Putamen (tissue), 1 donor: ENCODE data around the gene DGCR8.

ENCODE experiments used
- DNase-seq: peaks from one replicate; pipeline ENCODE4 v3.0.0-alpha.2; 2016; ENCODE audit warnings: low spot score

The DGCR8 gene

DNA sequence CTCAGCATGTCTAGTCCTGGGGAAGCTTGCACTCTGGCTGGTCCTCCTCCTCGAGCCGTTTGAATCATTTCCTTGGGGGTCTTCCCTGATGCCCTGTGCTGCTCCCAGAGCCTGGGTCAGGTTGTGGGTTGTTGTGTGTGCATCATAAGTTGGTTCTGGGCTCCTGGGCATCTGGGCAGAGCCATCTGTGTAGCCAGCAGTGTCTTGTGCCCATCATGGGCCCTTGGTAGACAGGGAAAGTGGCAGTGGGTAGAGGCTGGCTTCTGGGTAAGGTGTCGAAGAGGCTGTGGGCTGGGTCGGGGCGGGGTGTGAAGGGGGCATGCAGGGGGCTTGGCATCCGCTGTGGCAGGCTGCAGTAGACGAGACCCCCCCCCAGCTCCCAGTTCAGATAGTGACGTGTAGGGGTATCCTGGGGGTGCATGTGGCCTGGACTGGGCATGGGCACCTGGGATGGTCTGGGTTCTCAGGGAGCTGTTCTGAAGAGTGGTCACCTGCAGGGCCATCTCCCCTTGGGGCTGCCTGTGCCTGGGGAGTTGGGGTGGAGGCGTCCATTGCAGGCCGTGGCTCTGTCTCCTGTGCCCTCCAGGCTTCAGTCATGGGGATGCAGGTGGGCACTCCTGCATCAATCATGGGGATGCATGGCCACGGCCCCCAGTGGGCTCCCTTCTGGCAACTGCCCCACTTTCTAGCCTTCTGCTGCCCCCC is 44.2 kb downstream of the DGCR8 start:
- DNase-seq: no peak

- DNase-seq: no peak
These were observed 45.4 kb downstream of the DGCR8 start for GRCh38 chr22:20125201-20126174.

GRCh38 chr22:20126284-20127029 is 46.4 kb downstream of the DGCR8 start:
- no peak for DNase-seq

DNA sequence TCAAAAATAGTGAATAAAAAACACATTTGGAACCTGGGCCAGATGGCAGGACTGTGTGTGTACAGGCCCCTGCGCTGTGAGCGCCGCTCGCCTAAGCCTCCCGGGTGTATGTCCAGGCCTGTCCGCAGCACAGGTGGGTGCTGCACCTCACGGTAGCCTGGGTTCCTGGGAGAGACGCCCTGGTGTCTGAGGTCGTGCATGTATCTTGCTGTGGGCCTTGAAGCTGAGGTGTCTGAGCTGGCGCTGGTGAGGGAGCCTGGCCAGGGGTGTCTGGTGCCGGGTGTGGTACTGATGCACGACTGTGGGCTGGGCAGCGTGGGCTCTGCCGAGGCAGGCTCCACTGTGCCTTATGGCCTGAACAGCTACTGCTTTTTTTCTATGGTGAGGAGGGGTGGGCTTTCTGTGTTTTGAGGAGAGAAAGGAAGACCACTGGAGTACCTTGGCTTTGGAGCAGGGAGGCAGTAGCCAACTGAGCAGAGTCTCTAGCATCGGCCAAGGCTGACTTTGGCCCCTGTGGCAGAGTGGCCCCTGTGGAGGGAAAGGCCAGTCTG is 47.4 kb downstream of the DGCR8 start:
- DNase-seq: no peak

- DNase-seq: no peak
These were observed 48.0 kb downstream of the DGCR8 start for GRCh38 chr22:20127869-20128618.

DNA sequence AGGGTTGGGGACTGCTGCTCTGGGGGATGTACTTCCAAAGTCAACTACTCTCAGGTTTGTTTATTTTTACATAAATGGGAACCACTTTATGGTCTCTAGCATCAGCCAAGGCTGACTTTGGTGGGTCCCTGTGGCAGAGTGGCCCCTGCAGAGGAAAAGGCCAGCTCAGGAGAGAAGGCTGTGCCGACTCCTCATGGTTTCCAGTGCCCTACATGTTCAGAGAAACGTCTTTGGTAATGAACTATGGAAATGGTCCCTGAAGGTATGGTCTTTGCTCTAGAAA is 48.5 kb downstream of the DGCR8 start:
- DNase-seq: no peak

DNA sequence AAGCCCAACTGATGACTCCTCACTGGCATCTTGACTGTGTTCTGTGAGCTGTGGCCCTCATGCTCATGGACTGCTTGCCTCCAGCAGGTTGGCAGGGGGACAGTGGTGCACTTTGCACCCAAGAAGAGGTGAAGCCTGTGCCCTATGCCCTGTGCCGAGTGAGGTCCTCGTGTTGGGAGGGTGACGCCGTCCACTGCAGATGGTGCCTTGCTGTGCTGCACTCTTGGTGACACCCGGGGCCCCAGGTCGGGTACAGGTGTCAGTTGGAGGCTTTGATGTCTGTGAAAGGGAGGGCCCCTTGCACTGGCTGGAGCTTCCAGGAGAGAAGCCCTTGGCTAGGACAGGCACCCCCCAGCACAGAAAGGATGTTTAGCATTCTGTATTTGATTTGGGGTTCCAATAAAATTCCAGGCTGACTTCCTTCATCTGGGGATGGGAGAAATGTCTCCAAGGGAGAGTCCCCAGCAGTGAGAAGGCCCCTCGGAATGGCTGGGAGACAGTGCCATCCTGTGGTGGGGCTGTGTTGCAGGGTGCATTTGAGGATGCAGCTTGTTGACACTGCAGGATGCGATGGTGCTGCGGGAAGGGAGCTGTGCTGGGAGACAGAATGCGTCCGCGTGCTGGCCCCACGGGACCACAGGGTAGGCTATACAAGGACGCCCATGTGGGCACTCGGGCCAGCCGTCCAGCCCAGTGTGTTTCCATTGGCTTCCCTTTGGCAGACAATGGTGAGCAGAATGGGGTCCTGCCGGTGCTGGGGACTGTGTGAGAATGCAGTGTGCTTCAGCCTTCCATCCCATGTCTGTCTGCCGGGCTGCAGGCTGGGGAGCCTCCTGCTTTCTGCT is 49.1 kb downstream of the DGCR8 start:
- no peak for DNase-seq

GRCh38 chr22:20129747-20130014 is 49.6 kb downstream of the DGCR8 start:
- DNase-seq: no peak

GRCh38 chr22:20130319-20130718 is 50.3 kb downstream of the DGCR8 start:
- DNase-seq: no peak

GRCh38 chr22:20130731-20131596 is 50.9 kb downstream of the DGCR8 start:
- peak; percentile 88 for DNase-seq

- no peak for DNase-seq
These were observed 51.5 kb downstream of the DGCR8 start, which contains the start of gene ZDHHC8 for GRCh38 chr22:20131597-20131858. TSS of gene ZDHHC8 (plus strand) at chr22:20131804. CDS start at chr22:20131948, 144 bp downstream.

- no peak for DNase-seq
These were observed 52.0 kb downstream of the DGCR8 start for GRCh38 chr22:20131859-20132685.

DNA sequence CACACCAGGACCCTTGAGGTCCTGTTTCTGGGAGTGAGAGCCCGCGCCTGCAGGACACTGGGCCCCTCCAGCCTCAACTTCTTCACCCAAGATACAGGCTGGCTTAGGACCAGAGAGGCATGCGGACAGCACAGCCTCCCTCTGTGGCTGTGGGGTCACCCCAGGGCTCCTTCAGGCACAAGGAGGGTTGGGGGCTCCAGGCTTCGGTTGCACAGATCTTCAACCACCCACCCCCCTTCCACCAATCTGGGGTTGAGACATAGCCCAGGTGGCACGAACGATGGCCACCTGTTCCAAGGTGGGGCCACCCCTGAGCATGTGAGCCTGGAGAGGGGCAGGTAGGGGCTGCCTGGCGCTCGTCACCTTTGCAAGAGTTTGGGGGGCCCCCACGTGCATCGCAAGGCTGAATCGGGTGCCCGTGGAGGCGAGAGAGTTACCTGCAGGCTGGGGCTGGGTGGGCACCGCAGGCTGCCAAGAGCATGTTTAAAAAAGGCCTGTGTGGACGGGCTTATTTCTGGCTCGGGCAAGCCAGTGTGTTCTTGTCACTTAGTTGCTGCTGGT is 52.7 kb downstream of the DGCR8 start:
- DNase-seq: no peak

DNA sequence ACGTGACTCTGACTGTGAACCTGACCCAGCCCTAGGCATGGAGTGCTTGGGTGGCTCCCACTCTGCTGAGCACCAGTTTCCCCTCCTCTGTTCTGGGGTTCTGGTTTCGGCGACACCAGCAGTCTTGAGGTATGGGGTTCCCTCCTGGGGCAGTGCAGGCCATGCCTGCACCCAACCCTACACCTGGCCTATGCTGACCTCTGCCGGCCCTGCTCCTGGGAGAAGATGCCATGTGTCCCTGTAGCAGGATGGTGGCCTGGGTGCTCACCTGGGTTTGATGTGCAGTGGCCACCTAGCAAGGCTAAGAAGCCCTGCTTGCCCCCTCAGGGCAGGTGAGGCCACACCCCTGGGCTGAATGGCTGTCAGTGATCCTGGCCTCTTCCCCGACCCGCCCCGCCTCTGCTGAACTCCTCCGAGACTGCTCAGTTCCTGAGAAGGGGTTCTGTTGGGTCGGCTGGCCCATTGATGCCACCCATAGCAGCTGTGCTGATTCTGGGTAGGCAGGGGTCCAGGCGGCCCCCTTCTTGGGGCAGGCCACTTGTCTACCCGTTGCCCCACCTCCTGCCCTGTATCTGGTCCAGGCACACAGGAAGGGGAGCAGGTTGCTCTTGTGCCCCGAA is 54.0 kb downstream of the DGCR8 start:
- no peak for DNase-seq

- DNase-seq: no peak
These were observed 55.2 kb downstream of the DGCR8 start for GRCh38 chr22:20135265-20135664.

GRCh38 chr22:20135806-20136602 is 56.0 kb downstream of the DGCR8 start:
- DNase-seq: no peak

- DNase-seq: no peak
These were observed 56.5 kb downstream of the DGCR8 start for GRCh38 chr22:20136603-20136873.

GRCh38 chr22:20137113-20137512 is 57.1 kb downstream of the DGCR8 start:
- DNase-seq: no peak
